Spleen (tissue), 11 donors: Measurements from ENCODE around the gene DAD1. TPM values are rescaled to one million over a fixed set of nuclear protein-coding genes. Genes with fewer than 3 reads are reported as not detected.
A peak's percentile ranks its signal among the peaks of the same experiment; 100 is the strongest.
"Not testable (repeated sequence)": the region's sequence is repeated elsewhere in the genome, so short reads cannot be mapped to it uniquely, and the experiment has no call there.

Source experiments
- DNase-seq: peaks from one replicate; pipeline ENCODE4 v3.0.0-alpha.2; 2020
- H3K27ac ChIP-seq, 8 donors: fragments of 200-600 bp; sonication (generic) in 7 of 8; 1 replicate in 4 of 8; 2 replicates in 4 of 8; pipeline versions ENCODE4 v1.5.0 to v1.8.0; 2016 to 2021; ENCODE audit warnings: inconsistent platforms in 4 of 8, mild to moderate bottlenecking in 4 of 8, moderate library complexity in 1 of 8
- H3K27me3 ChIP-seq, 7 donors: fragments of 200-600 bp; sonication (generic) in 6 of 7; replicated peaks in 1 of 7; 1 replicate in 4 of 7; 2 replicates in 3 of 7; pipeline versions ENCODE4 v1.5.0 to v1.8.0; 2016 to 2021; ENCODE audit warnings: inconsistent platforms in 3 of 7, mild to moderate bottlenecking in 1 of 7
- H3K36me3 ChIP-seq, 6 donors: fragments of 200-600 bp; sonication (generic) in 5 of 6; 1 replicate in 4 of 6; 2 replicates in 2 of 6; pipeline versions ENCODE4 v1.5.0 to v1.8.0; 2016 to 2021; ENCODE audit warnings: inconsistent platforms in 2 of 6
- H3K4me1 ChIP-seq, 6 donors: fragments of 200-600 bp; sonication (generic) in 5 of 6; 1 replicate in 3 of 6; 2 replicates in 3 of 6; pipeline versions ENCODE4 v1.5.0 to v1.8.0; 2016 to 2021; ENCODE audit warnings: inconsistent platforms in 3 of 6
- H3K4me3 ChIP-seq, 8 donors: fragments of 200-600 bp; sonication (generic) in 7 of 8; 1 replicate in 4 of 8; 2 replicates in 4 of 8; pipeline versions ENCODE4 v1.5.0 to v1.8.0; 2016 to 2021; ENCODE audit warnings: inconsistent platforms in 4 of 8, mild to moderate bottlenecking in 4 of 8, moderate library complexity in 2 of 8
- H3K9me3 ChIP-seq, 8 donors: fragments of 200-600 bp; sonication (generic) in 7 of 8; 1 replicate in 4 of 8; 2 replicates in 4 of 8; pipeline versions ENCODE4 v1.5.0 to v1.8.0; 2016 to 2021; ENCODE audit warnings: inconsistent platforms in 4 of 8
- CTCF ChIP-seq, 11 experiments: fragments of 200-600 bp in 7 of 11; fragments of 450-650 bp in 4 of 11; sonication (generic) in 4 of 11; IDR thresholded peaks in 8 of 11; conservative IDR thresholded peaks in 3 of 11; 1 replicate in 7 of 11; 2 replicates in 4 of 11; pipeline versions ENCODE4 v1.4.0 to v1.8.0; 2016 to 2021; ENCODE audit warnings: antibody characterized with exemption in 11 of 11, inconsistent platforms in 4 of 11, mild to moderate bottlenecking in 1 of 11
- POLR2A ChIP-seq, 3 donors: fragments of 450-650 bp; IDR thresholded peaks; one replicate each; pipeline ENCODE4 v1.5.1; 2017; ENCODE audit warnings: antibody characterized with exemption in 3 of 3, mild to moderate bottlenecking in 1 of 3
- POLR2AphosphoS5 ChIP-seq, 3 donors: sonication (generic); formaldehyde crosslinking; IDR thresholded peaks; one replicate each; pipeline ENCODE4 v1.5.1; 2017; ENCODE audit warnings: antibody characterized with exemption in 3 of 3
- WGBS, 5 donors: extraction: QIAGEN DNeasy Blood & Tissue Kit in 3 of 5; methylation state at CpG; one replicate each; pipeline versions ENCODE4 v1.1.5 to v1.1.7; 2013 to 2018; 5-methylcytosine and 5-hydroxymethylcytosine counted together
- intact Hi-C: fragments of 100-400 bp; cut with DNase I; formaldehyde crosslinking; loops from one replicate; pipeline ENCODE4 v1.15.0; 2023; ENCODE audit warnings: low total_unique reads
- polyA plus RNA-seq, 3 donors: library from polyadenylated mRNA; stranded (reverse); fragments of 200-250 nt; gene quantifications; one replicate each; pipeline ENCODE4 v1.2.1, GENCODE V29; 2013
- total RNA-seq, 7 donors: library from RNA; depleted of rRNA in 3 of 7; stranded (reverse); fragments of >200 nt in 3 of 7; fragmentation: NEBNext Ultra II Directional in 4 of 7; extraction: Animal tissue kit (Norgen Biotek cat#: 25700) in 4 of 7; gene quantifications; one replicate each; pipeline versions ENCODE4 v1.1.0 to v1.2.1, GENCODE V29; 2016 to 2021
- donor health status: healthy with polysubstance abuse.
- donor health status: DM: no; HTN: no; CAD: no; lungs with moderate emphysema.
- donor health status: DM: no; HTN: no; CAD: no.
- donor health status: Bipolar disorder and iron deficiency.
- donor health status: healthy.
- donor health status: DM: no; HTN: no; CAD: no.
- donor health status: DM: yes; HTN: yes; CAD: no.

The DAD1 gene
- total and polyA plus RNA-seq, 10 donors: 102 to 176 (median 129) TPM

DNA sequence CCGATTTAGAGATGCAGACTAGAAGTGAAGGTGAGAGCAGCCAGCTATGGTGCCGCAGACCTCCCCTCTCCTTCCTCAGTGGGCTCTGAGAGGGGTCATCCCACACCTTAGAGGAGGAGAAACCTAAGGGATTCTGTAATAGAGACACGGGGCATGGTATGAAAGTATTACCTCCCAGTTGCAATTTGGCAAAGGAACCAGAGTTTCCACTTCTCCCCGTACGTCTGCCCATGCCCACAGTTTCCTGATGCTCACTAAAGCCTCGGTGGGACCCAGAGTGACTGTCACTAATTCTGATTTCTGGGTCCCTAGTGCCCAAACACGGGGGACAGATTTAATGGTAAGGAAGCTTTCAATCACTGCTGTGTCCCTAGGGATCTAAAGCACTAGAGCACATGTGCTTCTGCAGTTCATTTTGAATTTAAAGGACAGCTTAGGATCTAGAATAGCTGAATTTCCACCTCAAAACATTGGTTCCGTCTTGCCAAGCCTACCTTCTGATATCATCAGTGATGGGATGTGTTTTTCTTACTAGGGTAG is 44.1 kb downstream of the DAD1 start:
- H3K36me3 ChIP-seq: peaks cover 0 to 15% (median 0%) of the 10 kb centered on the region in 6 donors
- no peaks in the 10 kb centered on the region for H3K9me3 ChIP-seq
- H3K27ac ChIP-seq: peak overlapping the region in 7 of 8 donors; percentile 50 to 96 (median 87)
- H3K27me3 ChIP-seq: no peaks in the 10 kb centered on the region
- H3K4me3 ChIP-seq: peak overlapping the region in 1 of 8 donors; percentile 50
- DNase-seq: no peak
- 39 to 66% (median 58%) methylated on average over 8 of the region's 8 CpGs for WGBS, 5 donors
- H3K4me1 ChIP-seq: peaks cover 31 to 97% (median 76%) of the 10 kb centered on the region in 6 donors
- TF ChIP-seq CTCF (IDR thresholded peaks at IDR 0.05 in 8 of 11, conservative IDR thresholded peaks at IDR 0.05 in 3 of 11) (no peak), POLR2A (IDR thresholded peaks at IDR 0.05) (no peak), POLR2AphosphoS5 (IDR thresholded peaks at IDR 0.05) (no peak)
- intact Hi-C loops: no loop called here

- intact Hi-C loops: no loop called here
- Histone ChIP-seq H3K27me3 (no peaks in the 10 kb centered on the region), H3K4me3 (peak overlapping the region in 1 of 8 donors; percentile 50), H3K36me3 (peaks cover 0 to 15% (median 0%) of the 10 kb centered on the region in 6 donors), H3K27ac (peak overlapping the region in 7 of 8 donors; percentile 41 to 96 (median 87)), H3K9me3 (no peaks in the 10 kb centered on the region), H3K4me1 (peaks cover 28 to 97% (median 75%) of the 10 kb centered on the region in 6 donors)
- TF ChIP-seq POLR2AphosphoS5 (IDR thresholded peaks at IDR 0.05): no peak
- TF ChIP-seq CTCF (IDR thresholded peaks at IDR 0.05 in 8 of 11, conservative IDR thresholded peaks at IDR 0.05 in 3 of 11): no peak
- no peak for TF ChIP-seq POLR2A (IDR thresholded peaks at IDR 0.05)
- WGBS, 5 donors: 74 to 88% (median 83%) methylated on average over 2 of the region's 2 CpGs
- DNase-seq: no peak
These were observed 44.6 kb downstream of the DAD1 start for GRCh38 chr14:22544406-22544805.

GRCh38 chr14:22543570-22544357 is 45.3 kb downstream of the DAD1 start:
- H3K4me1 ChIP-seq: peaks cover 29 to 97% (median 75%) of the 10 kb centered on the region in 6 donors
- H3K9me3 ChIP-seq, intact Hi-C loops, DNase-seq, H3K27me3 ChIP-seq: not testable (repeated sequence)
- H3K4me3 ChIP-seq: peak overlapping the region in 1 of 8 donors; percentile 50
- 84 to 92% (median 89%) methylated on average over 13 of the region's 13 CpGs for WGBS, 5 donors
- H3K27ac ChIP-seq: peak overlapping the region in 6 of 8 donors; percentile 41 to 96 (median 90)
- peaks cover 0 to 15% (median 0%) of the 10 kb centered on the region in 6 donors for H3K36me3 ChIP-seq

- WGBS, 5 donors: 68 to 75% (median 72%) methylated on average over 2 of the region's 2 CpGs
- peak overlapping the region; percentile 7 to 96 (median 70) for H3K27ac ChIP-seq
- peak overlapping the region in 1 of 8 donors; percentile 49 for H3K4me3 ChIP-seq
- no peaks in the 10 kb centered on the region for H3K27me3 ChIP-seq
- intact Hi-C loops: no loop called here
- no peak for DNase-seq
- peaks cover 25 to 99% (median 79%) of the 10 kb centered on the region in 6 donors for H3K4me1 ChIP-seq
- TF ChIP-seq POLR2A (IDR thresholded peaks at IDR 0.05): no peak
- no peak for TF ChIP-seq POLR2AphosphoS5 (IDR thresholded peaks at IDR 0.05)
- TF ChIP-seq CTCF (IDR thresholded peaks at IDR 0.05 in 8 of 11, conservative IDR thresholded peaks at IDR 0.05 in 3 of 11): no peak
- peaks cover 0 to 5% (median 0%) of the 10 kb centered on the region in 6 donors for H3K36me3 ChIP-seq
- H3K9me3 ChIP-seq: no peaks in the 10 kb centered on the region
These were observed 46.7 kb downstream of the DAD1 start for GRCh38 chr14:22542360-22542759.
